Kidney (tissue), 14 donors: ENCODE measurements around the gene RASGRP2. TPM values are rescaled to one million over a fixed set of nuclear protein-coding genes. Genes with fewer than 3 reads are reported as not detected.
A peak's percentile ranks its signal among the peaks of the same experiment; 100 is the strongest.

Experiments used
- DNase-seq, 5 donors: peaks; one replicate each; pipeline ENCODE4 v3.0.0-alpha.2; 2013 to 2020
- FAIRE-seq: peaks from 2 replicates; lab custom pipeline; 2012; peaks lifted over from hg19 to GRCh38; lab: Jason Lieb, UNC
- H3K27ac ChIP-seq, 2 donors: one replicate each; pipeline ENCODE4 v1.7.0; 2013; ENCODE audit warnings: low read depth in 2 of 2, low read length in 2 of 2, inconsistent platforms in 1 of 2
- H3K27me3 ChIP-seq: one replicate; pipeline ENCODE4 v1.7.1; 2013; ENCODE audit warnings: low read length, inconsistent platforms; ENCODE audit not compliant: control insufficient read depth, insufficient read depth
- H3K36me3 ChIP-seq, 3 donors: one replicate each; pipeline versions ENCODE4 v1.7.0 to v1.7.1; 2013; ENCODE audit warnings: low read length in 3 of 3, control low read depth in 1 of 3, inconsistent platforms in 1 of 3; ENCODE audit not compliant: insufficient read depth in 3 of 3, control insufficient read depth in 2 of 3
- H3K4me1 ChIP-seq, 3 donors: one replicate each; pipeline versions ENCODE4 v1.7.0 to v1.7.1; 2013; ENCODE audit warnings: low read length in 3 of 3, inconsistent platforms in 1 of 3, low read depth in 1 of 3; ENCODE audit not compliant: control insufficient read depth in 2 of 3, insufficient read depth in 2 of 3
- H3K4me3 ChIP-seq, 3 donors: one replicate each; pipeline versions ENCODE4 v1.7.0 to v1.8.1; 2013; ENCODE audit warnings: low read length in 3 of 3, control low read depth in 1 of 3, inconsistent platforms in 1 of 3
- H3K9ac ChIP-seq, 3 donors: one replicate each; pipeline versions ENCODE4 v1.7.0 to v1.7.1; 2013; ENCODE audit warnings: low read length in 3 of 3, control low read depth in 1 of 3, inconsistent platforms in 1 of 3
- H3K9me3 ChIP-seq, 3 donors: one replicate each; pipeline versions ENCODE4 v1.7.0 to v1.7.1; 2013; ENCODE audit warnings: low read length in 3 of 3, control low read depth in 1 of 3, inconsistent platforms in 1 of 3; ENCODE audit not compliant: control insufficient read depth in 2 of 3, insufficient read depth in 1 of 3
- intact Hi-C: fragments of 100-400 bp; cut with DNase I; formaldehyde crosslinking; loops from one replicate; pipeline ENCODE4 v1.11.1; 2022
- polyA plus RNA-seq: library from polyadenylated mRNA; stranded (reverse); fragments of 350-450 nt; fragmentation: Illumina TruSeq; extraction: RNeasy Lipid Tissue Mini Kit (QIAGEN cat#74804); gene quantifications from one replicate; pipeline ENCODE4 v1.2.3, GENCODE V29; 2014; ENCODE audit warnings: low read depth, low replicate concordance; ENCODE audit not compliant: insufficient read depth
- total RNA-seq: library from RNA; stranded (reverse); fragmentation: NEBNext Ultra II Directional; extraction: Animal tissue kit (Norgen Biotek cat#: 25700); gene quantifications from one replicate; pipeline ENCODE4 v1.2.1, GENCODE V29; 2021
- TF ChIP-seq, protein P1 (sequence below): IDR thresholded peaks from 3 replicates; pipeline ENCODE4 v1.5.1; 2012; ENCODE audit warnings: mild to moderate bottlenecking, moderate library complexity, borderline replicate concordance; ENCODE audit not compliant: insufficient read depth; ENCODE audit errors: extremely low read depth
- donor health status: control.
- donor health status: control.
- donor health status: control.
- donor health status: control.
- donor health status: control.
- donor health status: DM: yes; HTN: yes; CAD: no.
- donor health status: Normal renal cell carcinoma (clear cell type).

The RASGRP2 gene
- total and polyA plus RNA-seq, 2 donors from 2014 or later = 14.1 to 42.6 TPM

DNA sequence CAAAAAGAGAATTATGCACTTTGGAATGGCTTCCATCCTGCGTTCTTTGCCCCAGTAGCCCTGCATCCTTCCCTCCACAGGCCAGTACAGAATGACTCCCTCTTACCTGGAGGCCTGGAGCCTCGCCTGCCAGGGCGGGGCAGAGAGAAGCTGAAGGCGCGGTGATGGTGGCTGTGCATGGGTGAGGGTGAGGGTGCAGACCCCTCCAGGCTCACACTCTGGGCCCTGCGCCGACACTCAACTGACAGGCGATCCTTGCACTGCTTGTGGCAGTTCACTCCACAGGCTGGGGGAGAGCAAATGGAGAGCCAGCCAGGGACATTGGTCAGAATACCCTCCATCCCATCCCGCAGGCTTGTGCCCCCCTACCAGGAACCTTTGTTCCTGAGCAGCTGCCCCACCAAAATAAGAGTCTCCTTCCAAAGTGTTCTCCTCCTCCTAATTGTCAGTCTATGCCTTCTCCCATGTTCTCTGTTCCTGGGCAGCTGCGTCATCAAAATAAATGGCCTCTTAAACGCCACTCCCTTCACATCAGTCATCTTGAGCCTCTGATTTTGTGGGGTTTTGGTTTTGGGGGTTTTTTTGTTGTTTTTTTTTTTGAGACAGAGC, 15.1 kb downstream of the RASGRP2 start:
- DNase-seq (peak in 1 of 5 donors; percentile 59), FAIRE-seq (no peak)
- Histone ChIP-seq H3K27me3 (no peaks in the 10 kb centered on the region), H3K4me3 (no peak overlapping the region), H3K9ac (no peak overlapping the region), H3K9me3 (no peaks in the 10 kb centered on the region), H3K27ac (no peak overlapping the region), H3K36me3 (no peaks in the 10 kb centered on the region), H3K4me1 (no peaks in the 10 kb centered on the region)
- TF ChIP-seq, protein P1, sequence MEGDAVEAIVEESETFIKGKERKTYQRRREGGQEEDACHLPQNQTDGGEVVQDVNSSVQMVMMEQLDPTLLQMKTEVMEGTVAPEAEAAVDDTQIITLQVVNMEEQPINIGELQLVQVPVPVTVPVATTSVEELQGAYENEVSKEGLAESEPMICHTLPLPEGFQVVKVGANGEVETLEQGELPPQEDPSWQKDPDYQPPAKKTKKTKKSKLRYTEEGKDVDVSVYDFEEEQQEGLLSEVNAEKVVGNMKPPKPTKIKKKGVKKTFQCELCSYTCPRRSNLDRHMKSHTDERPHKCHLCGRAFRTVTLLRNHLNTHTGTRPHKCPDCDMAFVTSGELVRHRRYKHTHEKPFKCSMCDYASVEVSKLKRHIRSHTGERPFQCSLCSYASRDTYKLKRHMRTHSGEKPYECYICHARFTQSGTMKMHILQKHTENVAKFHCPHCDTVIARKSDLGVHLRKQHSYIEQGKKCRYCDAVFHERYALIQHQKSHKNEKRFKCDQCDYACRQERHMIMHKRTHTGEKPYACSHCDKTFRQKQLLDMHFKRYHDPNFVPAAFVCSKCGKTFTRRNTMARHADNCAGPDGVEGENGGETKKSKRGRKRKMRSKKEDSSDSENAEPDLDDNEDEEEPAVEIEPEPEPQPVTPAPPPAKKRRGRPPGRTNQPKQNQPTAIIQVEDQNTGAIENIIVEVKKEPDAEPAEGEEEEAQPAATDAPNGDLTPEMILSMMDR = no peak
- intact Hi-C loops = no loop called here

DNA sequence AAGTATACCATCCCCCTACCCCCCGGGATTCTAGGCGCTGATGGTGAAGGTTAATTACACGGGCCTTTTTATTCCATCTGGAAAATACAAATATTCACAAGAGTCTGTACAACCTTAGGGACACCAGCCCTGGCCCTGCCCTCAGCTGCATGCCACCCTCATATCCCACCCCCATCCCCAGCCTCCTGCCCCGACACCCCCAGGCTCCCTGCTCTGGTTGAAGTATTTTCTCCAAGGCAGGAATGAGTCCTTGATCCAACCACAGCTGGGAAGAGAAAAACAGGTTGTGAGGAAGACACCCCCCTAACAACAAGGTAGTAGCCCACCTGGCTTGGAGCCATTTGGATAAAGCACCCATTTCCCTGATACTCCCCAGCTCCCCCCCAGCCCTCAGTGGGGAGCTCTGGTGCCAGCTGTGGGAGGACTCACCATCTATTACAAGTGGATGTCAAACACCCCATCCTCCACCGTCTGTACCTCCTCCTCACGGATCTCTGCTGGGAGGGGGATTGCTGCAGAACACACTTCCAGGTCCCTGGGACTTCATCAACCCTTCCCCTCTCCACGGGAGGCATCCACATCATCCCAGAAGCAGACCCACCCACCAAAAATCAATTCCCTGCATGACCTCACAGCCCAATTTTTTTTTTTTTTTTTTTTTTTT, 16.9 kb downstream of the RASGRP2 start:
- intact Hi-C loops = no loop called here

DNA sequence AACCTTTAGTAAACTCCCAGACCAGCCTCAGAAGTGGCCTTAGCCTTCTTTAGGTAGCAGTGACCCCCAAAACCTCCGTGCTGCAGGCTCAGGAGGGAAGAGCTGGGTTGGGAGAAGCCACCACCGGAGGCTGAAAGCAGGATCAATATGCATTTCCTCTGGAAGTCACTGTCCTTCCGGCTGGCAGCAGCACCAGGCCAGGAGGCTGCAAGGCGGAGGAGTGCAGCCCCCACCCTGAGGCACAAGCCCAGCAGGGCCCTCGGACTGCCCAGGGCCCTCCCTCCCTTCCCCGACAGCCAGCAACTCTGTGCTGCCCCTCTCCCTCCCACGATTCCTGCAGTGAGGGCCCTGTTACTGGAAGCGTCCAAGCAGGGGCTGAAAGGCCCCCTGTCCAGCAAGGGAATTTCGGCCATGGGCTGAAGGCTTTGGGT, 17.7 kb downstream of the RASGRP2 start:
- intact Hi-C loops = no loop called here
- Histone ChIP-seq H3K27me3 (peaks cover 3% of the 10 kb centered on the region), H3K27ac (no peak overlapping the region), H3K36me3 (no peaks in the 10 kb centered on the region), H3K4me3 (no peak overlapping the region), H3K9ac (no peak overlapping the region), H3K4me1 (no peaks in the 10 kb centered on the region), H3K9me3 (no peaks in the 10 kb centered on the region)
- DNase-seq (peak in 4 of 5 donors; percentile 43 to 73 (median 55)), FAIRE-seq (no peak)
- TF ChIP-seq, protein P1 = no peak

More for the DNA sequence above, 16.9 kb downstream of the RASGRP2 start:
- no peaks in the 10 kb centered on the region for H3K36me3 ChIP-seq
- H3K9ac ChIP-seq = no peak overlapping the region
- H3K9me3 ChIP-seq = no peaks in the 10 kb centered on the region
- TF ChIP-seq, protein P1 = no peak
- no peak overlapping the region for H3K4me3 ChIP-seq
- H3K27ac ChIP-seq = no peak overlapping the region
- H3K4me1 ChIP-seq = no peaks in the 10 kb centered on the region
- FAIRE-seq (no peak), DNase-seq (peak in 1 of 5 donors; percentile 22)
- peaks cover 3% of the 10 kb centered on the region for H3K27me3 ChIP-seq
